Stimulated activated CD4-positive, alpha-beta T cell treated with anti-CD3 and anti-CD28 coated beads, TNF-alpha, amount 100 ng/mL, for 1 hour (primary cell): ENCODE measurements around the gene TEX13A.
"Not testable (repeated sequence)": the region's sequence is repeated elsewhere in the genome, so short reads cannot be mapped to it uniquely, and the experiment has no call there.

Experiments used
- DNase-seq, 3 donors: peaks; one replicate each; pipeline ENCODE4 v3.0.0-alpha.2; 2020; ENCODE audit warnings: low read depth in 3 of 3, low spot score in 1 of 3

TEX13A gene

GRCh38 chrX:105220636-105221035 lies at the start of gene TEX13A:
Gene TEX13A, minus strand, starts transcription at chrX:105220694. Its CDS starts 297 bp downstream, at chrX:105220397.
- no peak for DNase-seq

- DNase-seq, result no peak
Measured at GRCh38 chrX:105269386-105269785, 48.9 kb upstream of the TEX13A start.

GRCh38 chrX:105267167-105267566 lies 46.7 kb upstream of the TEX13A start:
- no peak for DNase-seq

GRCh38 chrX:105266456-105266855 lies 46.0 kb upstream of the TEX13A start:
- no peak for DNase-seq

GRCh38 chrX:105265093-105265492 lies 44.6 kb upstream of the TEX13A start:
- no peak for DNase-seq

GRCh38 chrX:105263801-105264200 lies 43.3 kb upstream of the TEX13A start:
- no peak for DNase-seq

- no peak for DNase-seq
Measured at GRCh38 chrX:105263171-105263570, 42.7 kb upstream of the TEX13A start.

GRCh38 chrX:105260291-105261043 lies 40.0 kb upstream of the TEX13A start:
- DNase-seq, result no peak

GRCh38 chrX:105241056-105241455 lies 20.6 kb upstream of the TEX13A start:
- no peak for DNase-seq

- DNase-seq, result not testable (repeated sequence)
Measured at GRCh38 chrX:105237407-105237806, 16.9 kb upstream of the TEX13A start.

GRCh38 chrX:105229146-105229545 lies 8.7 kb upstream of the TEX13A start:
- no peak for DNase-seq

- DNase-seq, result no peak
Measured at GRCh38 chrX:105228602-105229001, 8.1 kb upstream of the TEX13A start.

GRCh38 chrX:105226499-105226898 lies 6.0 kb upstream of the TEX13A start:
- DNase-seq, result no peak

- no peak for DNase-seq
Measured at GRCh38 chrX:105221374-105221773, 880 bp upstream of the TEX13A start.

- no peak for DNase-seq
Measured at GRCh38 chrX:105219454-105220401, 766 bp downstream of the TEX13A start.

- no peak for DNase-seq
Measured at GRCh38 chrX:105211066-105211575, 9.4 kb downstream of the TEX13A start.

- DNase-seq, result no peak
Measured at GRCh38 chrX:105210258-105210657, 10.2 kb downstream of the TEX13A start.

- DNase-seq, result no peak
Measured at GRCh38 chrX:105209406-105209805, 11.1 kb downstream of the TEX13A start.

- DNase-seq, result no peak
Measured at GRCh38 chrX:105191878-105192277, 28.6 kb downstream of the TEX13A start.

GRCh38 chrX:105190252-105190853 lies 30.1 kb downstream of the TEX13A start:
- no peak for DNase-seq

- DNase-seq, result no peak
Measured at GRCh38 chrX:105189093-105189492, 31.4 kb downstream of the TEX13A start.
